Germinal center (tissue), 1 donor: Measurements from ENCODE around the gene SRC.

ENCODE experiments used
- DNase-seq: peaks from one replicate; pipeline ENCODE4 v3.0.0; 2012; ENCODE audit warnings: mixed read lengths, low spot score

The SRC gene

DNA sequence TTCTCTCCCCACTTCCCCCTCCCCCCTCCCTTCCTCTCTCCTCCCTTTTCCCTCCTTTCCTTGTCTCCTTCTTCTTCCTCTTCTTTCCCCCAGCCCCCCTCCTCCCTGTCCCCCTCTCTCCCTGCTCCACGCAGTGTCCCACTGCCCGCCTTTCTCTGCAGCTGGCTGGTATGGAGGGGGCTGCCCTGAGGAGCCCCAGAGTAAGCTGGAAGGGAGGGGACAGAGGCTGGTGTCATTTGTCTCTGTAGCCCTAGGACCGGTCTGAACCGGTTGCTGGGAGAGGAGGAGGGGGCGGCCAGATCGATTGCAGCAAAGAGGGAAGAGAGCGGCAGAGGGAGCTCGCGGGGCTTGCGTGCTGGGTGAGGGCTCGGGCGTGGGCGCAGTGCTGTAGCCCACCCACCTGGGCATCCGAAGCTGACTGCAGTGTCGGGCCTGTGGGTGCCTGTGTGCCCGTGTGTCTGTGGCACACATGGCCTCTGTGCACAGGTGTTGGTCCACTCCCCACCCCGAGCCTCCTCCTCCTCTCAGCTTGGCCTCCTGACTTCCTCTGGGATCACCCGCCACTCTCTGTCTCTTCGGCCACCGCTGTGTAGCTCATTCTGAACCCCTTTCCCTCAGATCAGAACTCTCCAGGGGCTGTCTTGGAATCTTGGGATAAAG, 50.6 kb downstream of the SRC start:
- DNase-seq, result no peak

- DNase-seq, result no peak
Measured at GRCh38 chr20:37397076-37397953, 51.4 kb downstream of the SRC start.

DNA sequence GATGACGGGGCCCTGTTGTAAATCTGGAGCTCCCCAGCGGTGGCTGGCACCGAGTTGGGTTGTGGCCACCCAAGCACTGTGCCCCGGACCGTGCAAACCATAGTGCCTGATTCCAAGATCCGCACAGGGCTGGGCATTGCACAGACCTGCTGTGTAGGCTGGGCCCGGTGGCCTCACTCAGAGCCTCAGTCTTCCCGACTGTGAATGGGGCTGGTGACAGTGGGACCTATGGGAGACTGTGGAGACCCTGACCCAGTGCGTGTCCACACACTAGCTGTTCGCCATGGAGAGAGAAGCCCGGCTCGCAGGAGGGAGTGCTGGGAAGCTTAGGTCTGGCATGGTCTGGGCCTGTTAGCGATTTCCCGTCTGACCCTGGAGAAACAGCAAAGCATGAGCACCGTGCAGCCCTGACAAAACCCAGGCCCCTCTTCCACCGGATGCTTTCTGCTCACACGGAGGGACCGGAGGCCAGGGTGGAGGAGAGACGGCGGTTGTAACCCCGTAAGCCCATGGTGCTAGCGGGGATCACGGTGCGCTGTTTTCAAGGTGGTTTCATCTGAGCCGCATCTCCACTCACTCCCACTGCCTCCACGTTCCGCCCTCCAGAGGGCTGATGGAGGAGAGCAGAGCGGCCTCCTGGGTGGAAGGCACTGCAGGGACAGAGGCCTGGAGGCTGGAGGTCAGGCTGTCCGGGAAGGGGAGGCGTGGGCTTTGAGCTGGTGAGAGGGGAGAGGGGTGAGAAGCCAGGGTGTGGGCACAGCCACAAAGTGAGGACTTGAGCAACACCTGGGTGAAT, 52.2 kb downstream of the SRC start:
- DNase-seq, result no peak

- DNase-seq, result no peak
Measured at GRCh38 chr20:37398750-37399621, 53.0 kb downstream of the SRC start.

GRCh38 chr20:37401282-37401929, 55.5 kb downstream of the SRC start:
- no peak for DNase-seq

- DNase-seq, result no peak
Measured at GRCh38 chr20:37401930-37402675, 56.2 kb downstream of the SRC start.

GRCh38 chr20:37403107-37404033, 57.4 kb downstream of the SRC start:
- no peak for DNase-seq

GRCh38 chr20:37404461-37404890, 58.5 kb downstream of the SRC start:
- DNase-seq, result no peak

DNA sequence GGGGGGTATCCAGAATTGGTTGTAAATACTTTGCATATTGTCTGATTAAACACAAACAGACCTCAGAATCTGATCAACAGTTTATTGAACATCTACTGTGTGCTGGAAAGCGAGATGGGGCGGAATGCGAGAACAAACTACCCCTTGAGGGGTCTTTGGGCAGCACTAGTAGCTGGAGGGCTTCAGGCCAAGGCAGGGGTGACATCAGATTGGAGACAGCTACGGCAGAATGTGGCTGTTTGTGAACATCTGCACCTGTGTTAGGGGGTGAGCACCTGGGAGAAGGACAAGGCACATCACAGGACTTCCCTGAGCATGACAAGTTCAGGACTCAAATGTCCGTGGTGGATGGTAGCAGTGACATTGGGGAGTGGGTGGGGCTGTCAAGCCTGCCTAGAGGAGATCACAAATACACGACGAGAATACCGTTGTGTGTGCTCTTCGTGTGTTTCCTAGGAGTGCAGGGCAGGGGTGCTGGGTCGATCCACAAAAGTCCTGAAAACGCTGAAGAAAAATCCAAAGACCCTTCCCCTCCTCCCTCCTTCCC, 59.5 kb downstream of the SRC start:
- DNase-seq, result no peak

DNA sequence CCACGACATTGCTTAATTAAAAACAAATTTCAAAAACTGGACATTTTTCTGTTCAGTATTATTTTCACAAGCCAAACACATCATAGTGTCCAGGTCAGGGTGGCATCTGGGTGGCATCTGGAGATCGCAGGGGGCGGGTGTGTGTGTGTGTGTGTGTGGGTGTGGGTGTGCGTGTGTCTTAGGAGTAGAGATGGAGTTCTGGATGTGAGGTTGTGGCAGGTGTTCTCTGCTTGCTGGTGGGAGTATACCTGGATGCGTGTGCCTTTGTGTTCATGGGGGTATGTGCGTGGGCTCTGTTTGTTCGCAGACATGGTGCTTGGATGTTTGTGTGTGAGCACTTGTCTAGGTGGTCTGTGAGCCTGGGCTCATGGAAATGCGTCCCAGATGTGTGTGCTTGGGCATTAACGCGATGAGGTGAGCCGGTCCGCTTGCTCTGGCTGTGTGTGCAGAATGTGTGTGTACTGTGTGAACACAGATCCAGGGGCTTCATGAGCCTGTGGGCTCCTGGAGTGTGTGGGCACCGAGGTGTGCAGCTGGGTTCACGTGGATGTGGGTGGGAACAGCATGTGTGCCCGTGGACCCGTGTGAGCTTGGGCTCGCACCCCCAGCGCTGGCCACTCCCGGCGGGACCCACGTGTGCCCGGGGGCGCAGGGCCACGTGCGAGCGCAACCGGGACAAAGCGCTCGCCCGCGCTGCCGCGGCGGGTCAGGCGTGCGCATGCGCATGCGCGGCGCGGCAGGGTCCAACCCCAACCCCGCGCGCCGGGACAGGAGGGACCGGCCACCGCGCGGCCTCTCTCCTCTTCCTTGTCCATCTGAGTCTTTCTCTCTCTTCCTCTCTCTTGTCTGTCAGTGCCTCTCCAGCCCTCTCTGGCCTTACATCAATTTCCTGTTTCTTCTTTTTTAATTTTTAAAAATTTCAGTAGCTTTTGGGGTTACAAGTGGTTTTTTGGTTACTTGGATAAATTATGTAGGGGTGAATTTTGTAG, 60.4 kb downstream of the SRC start:
- DNase-seq, result peak; percentile 76

GRCh38 chr20:37407019-37407566, 61.2 kb downstream of the SRC start:
- no peak for DNase-seq

DNA sequence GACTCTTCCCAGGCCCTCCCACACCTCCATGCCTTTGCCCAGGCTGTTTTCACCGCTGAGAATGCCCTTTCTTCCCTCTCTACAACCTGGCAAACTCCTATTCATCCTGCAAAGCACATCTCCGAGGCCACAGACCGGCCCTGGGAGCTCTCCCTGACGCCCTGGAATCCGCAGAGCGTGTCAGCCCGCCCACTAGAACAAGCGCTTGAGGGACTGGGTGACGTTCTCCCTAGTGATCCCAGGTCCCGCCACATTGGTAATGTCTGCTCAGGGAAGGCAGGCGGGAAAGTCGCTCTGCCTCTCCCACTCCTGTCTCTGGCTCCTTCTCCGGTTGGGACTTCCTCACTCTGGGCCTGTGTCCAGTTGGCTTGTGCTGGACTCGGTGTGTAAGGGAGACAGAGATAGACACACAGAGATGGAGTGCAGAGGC, 61.6 kb downstream of the SRC start:
- DNase-seq, result no peak

GRCh38 chr20:37408302-37409193, 62.6 kb downstream of the SRC start:
- DNase-seq, result no peak

DNA sequence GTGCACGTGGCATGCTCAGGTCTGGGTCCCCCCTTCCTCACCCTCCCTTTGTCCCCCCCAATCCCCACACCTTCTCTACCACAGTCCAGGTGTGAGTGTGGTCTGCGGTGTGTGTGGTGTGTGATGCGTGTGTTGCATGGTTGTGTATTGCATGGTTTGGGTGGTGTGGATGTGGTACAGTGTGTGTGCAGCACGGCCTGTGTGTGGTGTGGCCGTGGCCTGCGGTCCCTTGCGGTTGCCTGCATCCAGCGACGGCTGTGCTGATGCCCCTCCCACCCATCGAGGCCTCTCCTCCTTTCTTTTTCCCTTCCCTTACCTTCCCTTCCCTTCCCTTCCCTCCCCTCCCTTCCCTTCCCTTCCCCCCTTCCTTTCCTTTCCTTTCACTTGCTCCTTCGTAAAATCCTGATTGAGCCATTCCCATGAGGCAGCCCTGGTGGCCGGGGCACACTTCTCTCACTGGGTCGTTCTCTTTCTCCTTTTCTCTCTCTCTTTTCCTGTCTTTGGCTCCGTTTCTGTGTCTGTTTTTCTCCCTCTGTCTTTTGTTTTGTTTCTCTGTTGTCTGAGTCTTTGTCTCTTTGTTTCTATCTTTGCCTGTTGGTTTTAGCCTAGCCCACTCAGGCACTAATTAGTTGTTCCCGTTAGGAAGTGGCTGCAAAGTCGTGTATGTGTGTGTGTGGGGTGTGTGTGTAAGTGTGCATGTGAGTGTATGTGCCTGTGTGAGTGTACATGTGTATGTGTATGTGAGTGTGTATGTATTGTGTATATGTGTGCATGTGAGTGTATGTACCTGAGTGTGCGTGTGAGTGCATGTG, 65.7 kb downstream of the SRC start:
- no peak for DNase-seq

DNA sequence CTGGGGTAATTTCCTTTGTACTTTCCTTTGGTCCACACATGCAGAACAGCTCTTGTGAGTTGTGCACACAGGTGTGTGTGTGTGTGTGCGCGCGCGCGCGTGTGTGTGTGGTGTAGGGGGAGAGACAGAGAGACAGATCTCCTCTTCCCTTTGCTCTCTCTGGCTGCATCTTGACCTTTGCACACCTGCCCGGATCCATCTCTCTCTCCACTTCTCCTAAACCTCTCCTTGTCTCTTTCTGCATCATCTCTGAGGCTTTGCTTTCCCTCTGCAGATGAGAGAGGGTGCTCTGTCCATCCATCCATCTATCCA, 67.0 kb downstream of the SRC start:
- DNase-seq, result no peak

- no peak for DNase-seq
Measured at GRCh38 chr20:37413379-37413778, 67.4 kb downstream of the SRC start.
